K562 (cell line): ENCODE data around the gene AARSD1. TPM values are rescaled to one million over a fixed set of nuclear protein-coding genes. Genes with fewer than 3 reads are reported as not detected.

Experiments used
- ATAC-seq: fragments of 200-7000 bp; cut with Tn5 transposase; 3 replicates; pipeline ENCODE4 v1.9.1; 2020; ENCODE audit warnings: moderate library complexity
- BruUV-seq: library from RNA; stranded (reverse); fragments of 400-500 nt; replicated peaks from 2 replicates; lab custom pipeline; 2021; lab: Mats Ljungman, UMichigan
- CTCF ChIA-PET: fragments of 300-600 bp; formaldehyde crosslinking; extraction: SDS; loops from one replicate; lab custom pipeline; 2021; ENCODE audit warnings: low intra/inter-chr PET ratio; lab: Yijun Ruan, JAX
- POLR2A ChIA-PET: fragments of 300-600, 350-650 bp; sonication (Branson Sonifier 250); formaldehyde crosslinking; extraction: SDS; loops from one replicate; lab custom pipeline; 2021; ENCODE audit warnings: antibody characterized with exemption, inconsistent platforms; lab: Yijun Ruan, JAX
- DNase-seq, 4 experiments: peaks; one replicate each; pipeline versions ENCODE4 v3.0.0 to v3.0.0-alpha.2; 2011 to 2018; ENCODE audit warnings: low spot score in 3 of 4, mixed read lengths in 3 of 4; ENCODE audit errors: extremely low read depth in 1 of 4
- FAIRE-seq: peaks from 2 replicates; lab custom pipeline; 2011; peaks lifted over from hg19 to GRCh38; lab: Jason Lieb, UNC
- H2AFZ ChIP-seq: 2 replicates; pipeline ENCODE4 v1.6.0; 2011; ENCODE audit warnings: low read depth, low read length, control low read depth, inconsistent platforms
- H3K27ac ChIP-seq: fragments of 200-600 bp; 3 replicates; pipeline ENCODE4 v1.8.0; 2011; ENCODE audit warnings: low read depth, mild to moderate bottlenecking, control low read depth, inconsistent platforms, low read length, moderate library complexity, mixed read lengths; ENCODE audit errors: extremely low read depth
- H3K27me3 ChIP-seq, 2 experiments: fragments of 300-600 bp in 1 of 2; 2 replicates in 1 of 2; 3 replicates in 1 of 2; pipeline versions ENCODE4 v1.6.0 to v1.8.0; 2011; ENCODE audit warnings: inconsistent platforms in 2 of 2, low read length in 2 of 2, mild to moderate bottlenecking in 1 of 2, mixed read lengths in 1 of 2, moderate library complexity in 1 of 2; ENCODE audit not compliant: control insufficient read depth in 2 of 2, insufficient read depth in 2 of 2
- H3K36me3 ChIP-seq: fragments of 300-600 bp; 3 replicates; pipeline ENCODE4 v1.8.0; 2011; ENCODE audit warnings: mild to moderate bottlenecking, low read length, inconsistent platforms; ENCODE audit not compliant: control insufficient read depth, insufficient read depth
- H3K4me1 ChIP-seq, 2 experiments: fragments of 200-600 bp in 1 of 2; replicated peaks in 1 of 2; 2 replicates in 1 of 2; 3 replicates in 1 of 2; pipeline versions ENCODE4 v1.5.1 to v1.8.0; 2011; ENCODE audit warnings: inconsistent platforms in 2 of 2, low read length in 2 of 2, mild to moderate bottlenecking in 1 of 2, mixed read lengths in 1 of 2, moderate library complexity in 1 of 2; ENCODE audit not compliant: control insufficient read depth in 2 of 2, insufficient read depth in 2 of 2
- H3K4me2 ChIP-seq: 2 replicates; pipeline ENCODE4 v1.6.1; 2011; ENCODE audit warnings: low read length, control low read depth, inconsistent platforms, mixed read lengths; ENCODE audit not compliant: insufficient read depth
- H3K4me3 ChIP-seq: fragments of 200-600 bp; sonication (generic), shearing (Covaris generic); 2 replicates; pipeline ENCODE4 v1.5.1; 2016; ENCODE audit warnings: control low read depth, inconsistent platforms
- H3K79me2 ChIP-seq: fragments of 200-600 bp; 3 replicates; pipeline ENCODE4 v1.8.0; 2011; ENCODE audit warnings: low read length, inconsistent platforms; ENCODE audit not compliant: control insufficient read depth, insufficient read depth
- H3K9ac ChIP-seq, 2 experiments: 2 replicates each; pipeline versions ENCODE4 v1.6.0 to v1.6.1; 2011; ENCODE audit warnings: low read depth in 2 of 2, low read length in 2 of 2, control low read depth in 1 of 2, inconsistent platforms in 1 of 2, mild to moderate bottlenecking in 1 of 2, mixed read lengths in 1 of 2; ENCODE audit not compliant: insufficient read depth in 1 of 2
- H3K9me1 ChIP-seq: one replicate; pipeline ENCODE4 v1.6.0; 2011; ENCODE audit warnings: inconsistent platforms, mild to moderate bottlenecking, low read length, moderate library complexity; ENCODE audit not compliant: control insufficient read depth, insufficient read depth
- H3K9me3 ChIP-seq: replicated peaks from 2 replicates; pipeline ENCODE4 v1.5.1; 2011; ENCODE audit warnings: low read depth, low read length, inconsistent platforms; ENCODE audit not compliant: control insufficient read depth, insufficient read depth
- H4K20me1 ChIP-seq: replicated peaks from 2 replicates; pipeline ENCODE4 v1.6.1; 2011; ENCODE audit warnings: low read length, inconsistent platforms, mixed read lengths; ENCODE audit not compliant: control insufficient read depth, insufficient read depth
- FOXJ3 ChIP-seq: sonication (generic); formaldehyde crosslinking; IDR thresholded peaks from 2 replicates; pipeline ENCODE4 v1.4.0; 2020; ENCODE audit warnings: mild to moderate bottlenecking, missing genetic modification reagents
- HMGN3 ChIP-seq: IDR thresholded peaks from 2 replicates; pipeline ENCODE4 v1.6.1; 2011; ENCODE audit warnings: borderline replicate concordance, low read depth, mild to moderate bottlenecking, mixed read lengths, low read length; ENCODE audit not compliant: insufficient read length; ENCODE audit errors: extremely low read depth
- JUN ChIP-seq, 2 experiments: sonication (generic) in 1 of 2; formaldehyde crosslinking in 1 of 2; IDR thresholded peaks; 2 replicates each; pipeline versions ENCODE4 v1.6.1 to v1.8.0; 2012 to 2022; ENCODE audit warnings: borderline replicate concordance in 2 of 2, mild to moderate bottlenecking in 2 of 2, improper control_type of control experiment in 1 of 2, low read depth in 1 of 2, low read length in 1 of 2, missing genetic modification reagents in 1 of 2
- MAZ ChIP-seq, 2 experiments: fragments of 450-650 bp in 1 of 2; sonication (generic) in 1 of 2; formaldehyde crosslinking; IDR thresholded peaks in 1 of 2; conservative IDR thresholded peaks in 1 of 2; 2 replicates each; pipeline versions ENCODE4 v1.4.0 to v1.5.0; 2020; ENCODE audit warnings: mild to moderate bottlenecking in 1 of 2, missing genetic modification reagents in 1 of 2
- MTA2 ChIP-seq: fragments of 450-650 bp; IDR thresholded peaks from 2 replicates; pipeline ENCODE4 v1.6.1; 2016; ENCODE audit warnings: low read depth
- RAD21 ChIP-seq, 2 experiments: fragments of 250-450 bp in 1 of 2; fragments of 450-650 bp in 1 of 2; sonication (Bioruptor Pico) in 1 of 2; formaldehyde crosslinking in 1 of 2; IDR thresholded peaks in 1 of 2; conservative IDR thresholded peaks in 1 of 2; 2 replicates each; pipeline versions ENCODE4 v1.4.0 to v1.8.0; 2020 to 2022; ENCODE audit warnings: mild to moderate bottlenecking in 2 of 2, moderate library complexity in 1 of 2
- SRSF9 ChIP-seq: fragments of 200-400 bp; formaldehyde crosslinking; IDR thresholded peaks from 2 replicates; pipeline ENCODE4 v1.6.1; 2017; ENCODE audit warnings: low read depth, low read length, borderline replicate concordance
- ZNF507 ChIP-seq: conservative IDR thresholded peaks from 2 replicates; pipeline ENCODE4 v1.6.1; 2017; ENCODE audit warnings: missing genetic modification characterization, missing compliant biosample characterization
- WGBS: fragments of 100-300 bp; shearing (Covaris generic); methylation state at CpG from one replicate; pipeline ENCODE4 v1.1.6; 2016; ENCODE audit warnings: low coverage, mixed read lengths; ENCODE audit not compliant: insufficient coverage; ENCODE audit errors: missing lambda C conversion rate; 5-methylcytosine and 5-hydroxymethylcytosine counted together
- in situ Hi-C: fragments of 300-500 bp; cut with MboI; formaldehyde crosslinking; loops from 4 replicates; pipeline ENCODE4 v1.15.0; 2018; ENCODE audit warnings: inconsistent platforms, mixed read lengths
- intact Hi-C: fragments of 100-400 bp; cut with micrococcal nuclease; formaldehyde crosslinking; loops from 2 replicates; pipeline ENCODE4 v1.14.2; 2022
- polyA plus RNA-seq, 8 experiments: library from polyadenylated mRNA; depleted of rRNA in 4 of 8; stranded (reverse) in 5 of 8; unstranded in 3 of 8; fragments of >200 nt; fragmentation: Nextera tagmentation in 2 of 8; fragmentation: Illumina TruSeq in 1 of 8; extraction: Ambion mirVana in 2 of 8; extraction: Trizol in 1 of 8; gene quantifications; 2 replicates each; pipeline versions ENCODE4 v1.2.1 to v1.2.3, GENCODE V29; 2011 to 2014; ENCODE audit warnings: inconsistent platforms in 1 of 8, missing spikeins in 1 of 8
- total RNA-seq, 7 experiments: library from RNA; depleted of rRNA in 6 of 7; stranded (reverse); fragments of >200 nt in 6 of 7; fragmentation: Illumina TruSeq in 2 of 7; extraction: Trizol in 2 of 7; gene quantifications; 2 replicates each; pipeline versions ENCODE4 v1.2.1 to v1.2.3, GENCODE V29; 2011 to 2021; ENCODE audit warnings: low replicate concordance in 1 of 7
- TF ChIP-seq, protein P1 (sequence below): fragments of 250-450 bp; sonication (Bioruptor Pico); IDR thresholded peaks from 2 replicates; pipeline ENCODE4 v1.5.0; 2021
- TF ChIP-seq, protein P2 (sequence below), 2 experiments: fragments of 450-650 bp in 1 of 2; IDR thresholded peaks; 2 replicates each; pipeline ENCODE4 v1.6.1; 2011 to 2017; ENCODE audit warnings: low read depth in 2 of 2, antibody characterized with exemption in 1 of 2, borderline replicate concordance in 1 of 2, low read length in 1 of 2, mild to moderate bottlenecking in 1 of 2, mixed read lengths in 1 of 2; ENCODE audit not compliant: control insufficient read depth in 1 of 2
- TF ChIP-seq, protein P3 (sequence below): IDR thresholded peaks from 2 replicates; pipeline ENCODE4 v1.6.1; 2016; ENCODE audit warnings: missing genetic modification characterization, missing compliant biosample characterization
- TF ChIP-seq, protein P4 (sequence below): sonication (generic); IDR thresholded peaks from 2 replicates; pipeline ENCODE4 v1.6.1; 2016

The AARSD1 gene
- total and polyA plus RNA-seq, 9 of the 15 experiments (the other 6 are each of a cell fraction or from before 2014, with no cell fraction given) = 51.7 to 98.5 (median 68.6) TPM

DNA sequence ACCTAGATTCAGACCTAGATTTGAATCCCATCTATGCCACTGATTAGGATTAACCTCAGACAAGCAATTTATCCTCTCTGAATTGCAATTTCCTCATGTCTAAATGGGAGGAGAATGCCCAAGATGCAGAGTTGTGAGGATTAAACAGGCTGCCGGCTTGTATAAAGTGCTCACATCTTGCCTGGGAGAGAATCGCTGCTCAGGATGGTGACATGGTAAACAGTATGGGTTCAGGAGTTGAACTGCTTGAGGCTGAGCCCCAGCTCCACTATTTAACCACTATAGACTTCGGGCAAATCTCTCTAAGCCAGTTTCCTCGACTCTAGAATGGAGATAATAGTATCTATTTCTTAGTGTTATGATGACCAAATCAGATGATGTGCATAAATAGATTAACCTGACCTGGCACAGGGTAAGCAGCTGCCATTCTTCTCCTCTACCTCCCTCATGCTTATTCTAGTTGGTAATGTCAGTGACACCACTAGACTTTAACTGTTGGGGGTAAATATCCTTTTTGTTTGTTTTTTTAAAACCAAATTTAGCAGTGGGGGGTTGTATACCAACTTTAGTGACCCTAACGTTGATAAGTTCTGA, 33.2 kb upstream of the AARSD1 start:
- no peak for DNase-seq
- H4K20me1 ChIP-seq = peaks cover 2% of the 10 kb centered on the region; the same call in 1 of the 2 replicates
- peak overlapping the region; percentile 99 for H3K4me2 ChIP-seq
- H3K4me1 ChIP-seq = peaks cover 14 to 18% of the 10 kb centered on the region in 2 experiments; a peak in 4 of 5 replicates
- TSS peak; percentile 48 for BruUV-seq
- ChIA-PET CTCF (interaction anchor here (0.6 to 1.4 kb wide), 5 partner anchors 59 to 486 kb away, joined by 3 to 8 read pairs (median 3); partner anchors contain the start of genes AOC2, DHX8 and PSME3), POLR2A (interaction anchor here (0.5 to 2.7 kb wide), 33 partner anchors 9 to 420 kb away, joined by 3 to 31 read pairs (median 5); partner anchors contain the start of genes AOC2, BECN1, IFI35 and NBR1)
- peaks cover 59% of the 10 kb centered on the region for H3K36me3 ChIP-seq
- peak overlapping the region; percentile 94 for H3K27ac ChIP-seq
- no peak for FAIRE-seq
- H3K4me3 ChIP-seq = peak overlapping the region; percentile 93
- no peaks in the 10 kb centered on the region for H3K9me1 ChIP-seq
- peaks cover 33% of the 10 kb centered on the region for H3K79me2 ChIP-seq
- ATAC-seq = no peak
- H3K9ac ChIP-seq = peak overlapping the region; percentile 40 to 95; a peak in 3 of 4 replicates
- H3K27me3 ChIP-seq = no peaks in the 10 kb centered on the region
- intact Hi-C loops = loop anchor here (5.0 kb wide), 1 partner anchor 60 kb away; no protein-coding TSS in a partner anchor
- in situ Hi-C loops = no loop called here
- WGBS = 9% methylated on average over 5 of the region's 5 CpGs
- peak overlapping the region; percentile 85 for H2AFZ ChIP-seq
- no peaks in the 10 kb centered on the region for H3K9me3 ChIP-seq
- TF ChIP-seq, protein P1, sequence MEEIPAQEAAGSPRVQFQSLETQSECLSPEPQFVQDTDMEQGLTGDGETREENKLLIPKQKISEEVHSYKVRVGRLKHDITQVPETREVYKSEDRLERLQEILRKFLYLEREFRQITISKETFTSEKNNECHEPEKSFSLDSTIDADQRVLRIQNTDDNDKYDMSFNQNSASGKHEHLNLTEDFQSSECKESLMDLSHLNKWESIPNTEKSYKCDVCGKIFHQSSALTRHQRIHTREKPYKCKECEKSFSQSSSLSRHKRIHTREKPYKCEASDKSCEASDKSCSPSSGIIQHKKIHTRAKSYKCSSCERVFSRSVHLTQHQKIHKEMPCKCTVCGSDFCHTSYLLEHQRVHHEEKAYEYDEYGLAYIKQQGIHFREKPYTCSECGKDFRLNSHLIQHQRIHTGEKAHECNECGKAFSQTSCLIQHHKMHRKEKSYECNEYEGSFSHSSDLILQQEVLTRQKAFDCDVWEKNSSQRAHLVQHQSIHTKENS (CRISPR knock-in tag) = no peak
- no peak for TF ChIP-seq RAD21 (CRISPR knock-in tag; conservative IDR thresholded peaks at IDR 0.05 in 1 of 2, IDR thresholded peaks at IDR 0.05 in 1 of 2)
- no peak for TF ChIP-seq HMGN3
- TF ChIP-seq, protein P2, sequence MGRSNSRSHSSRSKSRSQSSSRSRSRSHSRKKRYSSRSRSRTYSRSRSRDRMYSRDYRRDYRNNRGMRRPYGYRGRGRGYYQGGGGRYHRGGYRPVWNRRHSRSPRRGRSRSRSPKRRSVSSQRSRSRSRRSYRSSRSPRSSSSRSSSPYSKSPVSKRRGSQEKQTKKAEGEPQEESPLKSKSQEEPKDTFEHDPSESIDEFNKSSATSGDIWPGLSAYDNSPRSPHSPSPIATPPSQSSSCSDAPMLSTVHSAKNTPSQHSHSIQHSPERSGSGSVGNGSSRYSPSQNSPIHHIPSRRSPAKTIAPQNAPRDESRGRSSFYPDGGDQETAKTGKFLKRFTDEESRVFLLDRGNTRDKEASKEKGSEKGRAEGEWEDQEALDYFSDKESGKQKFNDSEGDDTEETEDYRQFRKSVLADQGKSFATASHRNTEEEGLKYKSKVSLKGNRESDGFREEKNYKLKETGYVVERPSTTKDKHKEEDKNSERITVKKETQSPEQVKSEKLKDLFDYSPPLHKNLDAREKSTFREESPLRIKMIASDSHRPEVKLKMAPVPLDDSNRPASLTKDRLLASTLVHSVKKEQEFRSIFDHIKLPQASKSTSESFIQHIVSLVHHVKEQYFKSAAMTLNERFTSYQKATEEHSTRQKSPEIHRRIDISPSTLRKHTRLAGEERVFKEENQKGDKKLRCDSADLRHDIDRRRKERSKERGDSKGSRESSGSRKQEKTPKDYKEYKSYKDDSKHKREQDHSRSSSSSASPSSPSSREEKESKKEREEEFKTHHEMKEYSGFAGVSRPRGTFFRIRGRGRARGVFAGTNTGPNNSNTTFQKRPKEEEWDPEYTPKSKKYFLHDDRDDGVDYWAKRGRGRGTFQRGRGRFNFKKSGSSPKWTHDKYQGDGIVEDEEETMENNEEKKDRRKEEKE (IDR thresholded peaks at IDR 0.05; ENCODE audit: borderline replicate concordance in 1 of 2, control insufficient read depth in 1 of 2, low read depth in 2 of 2, low read length in 1 of 2) = no peak
- no peak for TF ChIP-seq JUN (IDR thresholded peaks at IDR 0.05; ENCODE audit: borderline replicate concordance, low read depth, low read length)
- TF ChIP-seq JUN (CRISPR knock-in tag; IDR thresholded peaks at IDR 0.05; ENCODE audit: borderline replicate concordance) = no peak
- no peak for TF ChIP-seq MTA2
- TF ChIP-seq, protein P3, sequence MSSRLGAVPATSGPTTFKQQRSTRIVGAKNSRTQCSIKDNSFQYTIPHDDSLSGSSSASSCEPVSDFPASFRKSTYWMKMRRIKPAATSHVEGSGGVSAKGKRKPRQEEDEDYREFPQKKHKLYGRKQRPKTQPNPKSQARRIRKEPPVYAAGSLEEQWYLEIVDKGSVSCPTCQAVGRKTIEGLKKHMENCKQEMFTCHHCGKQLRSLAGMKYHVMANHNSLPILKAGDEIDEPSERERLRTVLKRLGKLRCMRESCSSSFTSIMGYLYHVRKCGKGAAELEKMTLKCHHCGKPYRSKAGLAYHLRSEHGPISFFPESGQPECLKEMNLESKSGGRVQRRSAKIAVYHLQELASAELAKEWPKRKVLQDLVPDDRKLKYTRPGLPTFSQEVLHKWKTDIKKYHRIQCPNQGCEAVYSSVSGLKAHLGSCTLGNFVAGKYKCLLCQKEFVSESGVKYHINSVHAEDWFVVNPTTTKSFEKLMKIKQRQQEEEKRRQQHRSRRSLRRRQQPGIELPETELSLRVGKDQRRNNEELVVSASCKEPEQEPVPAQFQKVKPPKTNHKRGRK (tag) = no peak
- no peak for TF ChIP-seq FOXJ3 (CRISPR knock-in tag)
- no peak for TF ChIP-seq MAZ (CRISPR knock-in tag; conservative IDR thresholded peaks at IDR 0.05 in 1 of 2, IDR thresholded peaks at IDR 0.05 in 1 of 2)
- TF ChIP-seq, protein P4, sequence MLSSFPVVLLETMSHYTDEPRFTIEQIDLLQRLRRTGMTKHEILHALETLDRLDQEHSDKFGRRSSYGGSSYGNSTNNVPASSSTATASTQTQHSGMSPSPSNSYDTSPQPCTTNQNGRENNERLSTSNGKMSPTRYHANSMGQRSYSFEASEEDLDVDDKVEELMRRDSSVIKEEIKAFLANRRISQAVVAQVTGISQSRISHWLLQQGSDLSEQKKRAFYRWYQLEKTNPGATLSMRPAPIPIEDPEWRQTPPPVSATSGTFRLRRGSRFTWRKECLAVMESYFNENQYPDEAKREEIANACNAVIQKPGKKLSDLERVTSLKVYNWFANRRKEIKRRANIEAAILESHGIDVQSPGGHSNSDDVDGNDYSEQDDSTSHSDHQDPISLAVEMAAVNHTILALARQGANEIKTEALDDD = peak; percentile 31; the same call in 1 of the 2 replicates
- TF ChIP-seq SRSF9 = no peak
- TF ChIP-seq ZNF507 (tag) = no peak
